Body of pancreas (tissue), 4 donors: ENCODE results near the gene ZNF497. TPM values are rescaled to one million over a fixed set of nuclear protein-coding genes. Genes with fewer than 3 reads are reported as not detected.

Source experiments
- ATAC-seq: fragments of 150-250 bp; one replicate; pipeline ENCODE4 v1.9.1; 2016
- DNase-seq, 4 donors: peaks; one replicate each; pipeline ENCODE4 v3.0.0-alpha.2; 2019
- H3K27ac ChIP-seq, 4 donors: fragments of 200-600 bp; sonication (generic); 1 replicate in 3 of 4; 2 replicates in 1 of 4; pipeline versions ENCODE4 v1.5.1 to v1.6.1; 2016 to 2019; ENCODE audit warnings: mild to moderate bottlenecking in 1 of 4, mixed read lengths in 1 of 4, moderate library complexity in 1 of 4
- H3K27me3 ChIP-seq, 2 donors: fragments of 200-600 bp; sonication (generic); one replicate each; pipeline ENCODE4 v1.6.0; 2016; ENCODE audit warnings: mild to moderate bottlenecking in 1 of 2
- H3K36me3 ChIP-seq, 2 donors: fragments of 200-600 bp; sonication (generic); replicated peaks in 1 of 2; 2 replicates each; pipeline ENCODE4 v1.5.1; 2016; ENCODE audit warnings: low read depth in 2 of 2; ENCODE audit not compliant: insufficient read depth in 1 of 2
- H3K4me1 ChIP-seq: fragments of 200-600 bp; sonication (generic); one replicate; pipeline ENCODE4 v1.6.0; 2016
- H3K4me3 ChIP-seq, 2 donors: fragments of 200-600 bp; sonication (generic); 1 replicate in 1 of 2; 2 replicates in 1 of 2; pipeline ENCODE4 v1.5.1; 2016 to 2019
- H3K9me3 ChIP-seq, 3 donors: fragments of 200-600 bp; sonication (generic); 1 replicate in 2 of 3; 2 replicates in 1 of 3; pipeline ENCODE4 v1.5.1; 2016
- CTCF ChIP-seq, 7 experiments: fragments of 450-650 bp in 4 of 7; fragments of 200-600 bp in 3 of 7; sonication (generic) in 3 of 7; IDR thresholded peaks; one replicate each; pipeline ENCODE4 v1.5.1; 2016 to 2019; ENCODE audit warnings: antibody characterized with exemption in 7 of 7
- POLR2A ChIP-seq, 3 donors: fragments of 450-650 bp; IDR thresholded peaks; one replicate each; pipeline ENCODE4 v1.6.1; 2016; ENCODE audit warnings: antibody characterized with exemption in 3 of 3, mild to moderate bottlenecking in 2 of 3
- WGBS, 2 donors: methylation state at CpG; one replicate each; pipeline ENCODE4 v1.1.5; 2017; 5-methylcytosine and 5-hydroxymethylcytosine counted together
- intact Hi-C: fragments of 100-400 bp; cut with DNase I; formaldehyde crosslinking; loops from one replicate; pipeline ENCODE4 v1.15.1; 2023
- total RNA-seq, 2 donors: library from RNA; depleted of rRNA; stranded (reverse); fragments of >200 nt; gene quantifications; one replicate each; pipeline ENCODE4 v1.1.0, GENCODE V29; 2016

ZNF497 gene
- total RNA-seq, 2 donors from 2014 or later = 4.6 to 4.7 TPM

- H3K9me3 ChIP-seq = no peaks in the 10 kb centered on the region
- WGBS, 2 donors = 0% methylated on average over 27 to 64 of the region's 64 CpGs
- peak in 2 of 7 experiments; percentile 8 to 9 for TF ChIP-seq CTCF (IDR thresholded peaks at IDR 0.05)
- TF ChIP-seq POLR2A (IDR thresholded peaks at IDR 0.05) = peak; percentile 39 to 89 (median 84)
- ATAC-seq = peak; percentile 97
- peak within 1 kb of the TSS; percentile 96 to 99 (median 96) for H3K27ac ChIP-seq
- no peaks in the 10 kb centered on the region for H3K27me3 ChIP-seq
- intact Hi-C loops = no loop called here
- DNase-seq = peak; percentile 96 to 98 (median 96)
- peaks cover 67% of the 10 kb centered on the region for H3K4me1 ChIP-seq
- H3K4me3 ChIP-seq = peak within 1 kb of the TSS; percentile 87 to 91
- H3K36me3 ChIP-seq = peaks cover 0 to 3% of the 10 kb centered on the region in 2 donors
These were observed 24.2 kb upstream of the ZNF497 start, which contains the start of gene RPS5 for GRCh38 chr19:58386576-58387337. Gene RPS5 (plus strand): TSS chr19:58387269. CDS start chr19:58388138, 869 bp downstream.

GRCh38 chr19:58385891-58386575 lies 23.5 kb upstream of the ZNF497 start:
- peak; percentile 5 for ATAC-seq
- H3K4me1 ChIP-seq = peaks cover 65% of the 10 kb centered on the region
- peak overlapping the region; percentile 87 to 91 for H3K4me3 ChIP-seq
- H3K27me3 ChIP-seq = no peaks in the 10 kb centered on the region
- WGBS, 2 donors = 6 to 7% methylated on average over 3 to 36 of the region's 36 CpGs
- H3K27ac ChIP-seq = peak overlapping the region; percentile 96 to 99 (median 96)
- H3K36me3 ChIP-seq = peaks cover 0 to 2% of the 10 kb centered on the region in 2 donors
- no peak for DNase-seq
- intact Hi-C loops = no loop called here
- no peaks in the 10 kb centered on the region for H3K9me3 ChIP-seq
- no peak for TF ChIP-seq POLR2A (IDR thresholded peaks at IDR 0.05)
- no peak for TF ChIP-seq CTCF (IDR thresholded peaks at IDR 0.05)

GRCh38 chr19:58385313-58385890 lies 22.9 kb upstream of the ZNF497 start:
- Histone ChIP-seq H3K36me3 (no peaks in the 10 kb centered on the region), H3K4me1 (peaks cover 58% of the 10 kb centered on the region), H3K4me3 (no peak overlapping the region), H3K9me3 (no peaks in the 10 kb centered on the region), H3K27me3 (no peaks in the 10 kb centered on the region), H3K27ac (peak overlapping the region in 3 of 4 donors; percentile 96 to 99 (median 96))
- WGBS, 2 donors = 65% methylated on average over 9 of the region's 9 CpGs; no CpG with 5 or more reads in 1 of the 2 donors
- no peak for DNase-seq
- intact Hi-C loops = no loop called here
- ATAC-seq = no peak
- TF ChIP-seq POLR2A (IDR thresholded peaks at IDR 0.05) (no peak), CTCF (IDR thresholded peaks at IDR 0.05) (no peak)

- WGBS, 2 donors = 86 to 100% methylated on average over 2 to 6 of the region's 6 CpGs
- DNase-seq = no peak
- Histone ChIP-seq H3K4me3 (no peak overlapping the region), H3K27me3 (no peaks in the 10 kb centered on the region), H3K9me3 (no peaks in the 10 kb centered on the region), H3K36me3 (no peaks in the 10 kb centered on the region), H3K27ac (no peak overlapping the region), H3K4me1 (peaks cover 50% of the 10 kb centered on the region)
- intact Hi-C loops = no loop called here
- TF ChIP-seq CTCF (IDR thresholded peaks at IDR 0.05) = no peak
- no peak for TF ChIP-seq POLR2A (IDR thresholded peaks at IDR 0.05)
- ATAC-seq = no peak
These were observed 20.5 kb upstream of the ZNF497 start for GRCh38 chr19:58382997-58383603.
